NCI-H446 (cell line): Measurements from ENCODE around the gene NR2F2.
A peak's percentile ranks its signal among the peaks of the same experiment; 100 is the strongest.

Experiments
- DNase-seq, 2 experiments: peaks; one replicate each; lab custom pipeline; 2025; lab: John Stamatoyannopoulos, UW

NR2F2 gene

GRCh38 chr15:96353416-96353929, 23.0 kb downstream of the NR2F2 start:
- DNase-seq = no peak

GRCh38 chr15:96353930-96354730, 23.6 kb downstream of the NR2F2 start:
- DNase-seq = no peak

GRCh38 chr15:96354731-96355567, 24.4 kb downstream of the NR2F2 start:
- DNase-seq = no peak

DNA sequence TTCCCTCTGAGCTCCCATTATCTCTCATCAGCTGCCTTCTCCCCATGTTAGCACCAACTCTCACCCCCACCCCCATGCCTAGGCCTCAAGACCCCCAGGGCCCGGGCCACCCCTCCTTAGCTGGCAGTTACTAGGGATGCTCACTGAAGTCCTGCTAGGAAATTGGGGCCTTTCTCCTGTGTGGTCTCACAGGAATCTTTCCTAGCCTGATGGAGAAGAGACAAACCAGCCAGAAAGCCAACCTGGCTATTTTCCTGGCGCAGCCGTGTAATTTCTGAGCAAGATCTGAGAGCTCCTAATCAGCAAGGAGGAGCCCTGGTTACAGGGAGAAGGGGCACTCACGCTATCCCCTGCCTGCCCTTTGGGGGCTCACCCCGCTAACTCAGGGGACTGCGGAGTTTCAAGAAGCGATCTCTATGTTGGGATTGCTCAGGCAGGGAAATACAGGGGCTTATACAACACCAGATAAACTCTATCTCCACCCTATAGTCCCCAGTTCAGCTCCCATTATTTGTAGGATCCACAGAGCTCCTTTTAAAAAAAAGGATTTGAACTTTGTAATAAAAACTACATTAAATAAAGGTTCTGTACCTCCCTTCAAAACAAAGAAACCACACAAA, 25.2 kb downstream of the NR2F2 start:
- no peak for DNase-seq

- DNase-seq = peak; percentile 29 to 84
These were observed 26.3 kb downstream of the NR2F2 start for GRCh38 chr15:96356494-96357455.

GRCh38 chr15:96358001-96358801, 27.7 kb downstream of the NR2F2 start:
- no peak for DNase-seq

DNA sequence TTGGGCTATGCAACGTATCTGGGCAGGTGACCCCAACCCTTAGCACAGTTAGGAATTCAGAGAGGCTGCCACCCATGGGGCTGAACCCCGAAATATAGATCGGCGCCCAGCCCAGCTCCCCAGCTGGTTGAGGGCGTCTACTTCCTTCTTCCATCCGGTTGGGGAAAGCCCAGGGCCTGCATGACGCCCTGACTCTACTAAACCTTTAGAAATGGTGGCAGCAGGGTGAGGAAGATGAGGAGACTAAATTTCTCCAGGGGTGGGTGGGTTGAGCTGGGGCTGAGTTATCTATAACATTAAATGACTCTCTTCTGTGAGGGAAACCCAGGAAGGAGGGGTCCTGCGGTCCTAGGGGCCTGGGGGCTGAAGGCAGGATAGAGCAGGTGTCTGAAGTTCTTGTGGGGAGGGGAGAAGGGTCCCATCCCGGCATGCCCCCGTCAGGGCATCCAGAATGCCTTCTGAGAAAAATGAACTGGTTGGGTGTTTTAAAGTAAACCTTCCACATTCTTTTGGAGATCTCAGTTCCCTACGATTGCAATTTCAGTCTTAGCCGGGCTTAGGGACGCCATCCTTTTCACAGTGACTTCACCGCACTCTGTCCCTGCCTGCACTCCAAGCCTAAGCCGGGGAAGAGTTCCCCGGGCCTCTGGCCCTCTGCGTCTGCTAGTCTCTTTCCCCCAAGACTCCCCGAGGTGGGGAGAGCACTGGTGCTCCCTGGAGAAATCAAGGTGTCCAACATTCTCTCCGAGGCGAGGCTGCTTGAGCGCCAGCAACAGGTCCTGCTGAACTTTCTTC, 28.5 kb downstream of the NR2F2 start:
- DNase-seq = no peak

- no peak for DNase-seq
These were observed 29.4 kb downstream of the NR2F2 start for GRCh38 chr15:96359616-96360521.

DNA sequence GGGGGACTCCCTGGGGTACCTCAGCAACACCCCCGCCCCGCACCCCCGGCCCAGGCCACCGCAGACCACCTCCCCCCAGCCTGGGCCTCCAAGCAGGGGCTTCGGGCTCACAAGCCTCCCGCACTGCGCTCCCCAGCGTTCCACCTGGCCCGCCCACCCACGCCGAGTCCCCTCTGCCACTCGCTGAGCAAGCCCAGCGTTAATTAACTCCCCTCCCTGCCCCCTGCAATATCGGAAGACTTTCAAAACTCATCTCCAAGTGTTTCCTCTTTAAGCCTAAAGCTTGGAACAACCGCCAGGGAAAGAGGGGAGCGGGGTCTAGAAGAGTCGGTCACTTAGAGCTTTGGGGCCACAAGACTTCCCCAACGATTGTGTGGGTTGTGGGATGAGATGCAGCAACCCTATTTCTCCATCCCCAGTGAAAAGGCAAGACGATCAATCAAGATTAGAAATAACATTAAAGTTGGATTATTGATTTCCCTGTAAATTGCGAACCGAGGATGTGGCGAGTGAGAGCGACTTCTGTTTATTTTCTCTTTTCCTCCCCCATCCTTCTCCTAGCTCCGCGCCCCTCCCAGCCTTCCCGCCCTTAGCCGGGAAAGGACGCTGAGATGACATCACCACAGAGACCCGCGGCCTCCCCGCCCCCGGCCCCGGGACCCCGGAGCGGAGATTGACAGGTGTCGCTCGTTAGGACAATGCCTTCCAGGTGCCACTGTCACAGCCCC, 30.2 kb downstream of the NR2F2 start:
- DNase-seq = no peak

- DNase-seq = no peak
These were observed 31.0 kb downstream of the NR2F2 start for GRCh38 chr15:96361309-96362010.

DNA sequence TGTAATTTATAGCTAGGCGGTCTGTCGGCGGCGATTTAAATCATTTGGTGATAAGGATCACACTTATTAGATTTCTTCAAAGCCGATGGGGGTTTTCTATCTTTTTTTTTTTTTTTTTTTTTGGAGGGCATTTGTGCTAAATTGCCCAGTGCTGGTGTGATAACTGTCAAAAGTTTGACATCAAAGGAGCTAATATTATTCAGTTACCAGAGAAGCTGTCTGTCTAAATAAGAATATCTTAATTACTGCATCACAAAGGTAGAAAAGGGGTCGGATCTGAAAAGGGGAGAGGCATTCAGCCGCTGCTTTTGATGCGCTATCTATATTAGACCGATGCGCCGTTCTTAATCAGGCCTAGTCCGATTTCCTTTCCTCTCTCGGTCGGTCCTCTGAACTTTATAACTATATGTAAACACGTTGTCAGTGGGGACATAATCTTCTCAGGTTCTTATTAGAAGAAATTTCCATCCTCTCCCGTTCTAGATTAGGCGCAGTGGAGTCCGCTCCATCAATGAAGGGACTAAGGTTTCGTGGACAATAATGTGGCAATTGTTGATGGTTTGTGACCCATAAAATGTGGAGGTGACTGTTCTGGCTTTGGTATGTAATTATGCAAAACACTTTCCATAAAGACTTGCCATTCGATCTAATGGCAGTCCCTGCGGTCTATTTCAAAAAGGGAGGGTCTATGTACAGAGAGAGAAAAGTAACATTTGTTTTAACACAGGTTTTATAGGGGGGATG, 31.7 kb downstream of the NR2F2 start:
- DNase-seq = no peak

DNA sequence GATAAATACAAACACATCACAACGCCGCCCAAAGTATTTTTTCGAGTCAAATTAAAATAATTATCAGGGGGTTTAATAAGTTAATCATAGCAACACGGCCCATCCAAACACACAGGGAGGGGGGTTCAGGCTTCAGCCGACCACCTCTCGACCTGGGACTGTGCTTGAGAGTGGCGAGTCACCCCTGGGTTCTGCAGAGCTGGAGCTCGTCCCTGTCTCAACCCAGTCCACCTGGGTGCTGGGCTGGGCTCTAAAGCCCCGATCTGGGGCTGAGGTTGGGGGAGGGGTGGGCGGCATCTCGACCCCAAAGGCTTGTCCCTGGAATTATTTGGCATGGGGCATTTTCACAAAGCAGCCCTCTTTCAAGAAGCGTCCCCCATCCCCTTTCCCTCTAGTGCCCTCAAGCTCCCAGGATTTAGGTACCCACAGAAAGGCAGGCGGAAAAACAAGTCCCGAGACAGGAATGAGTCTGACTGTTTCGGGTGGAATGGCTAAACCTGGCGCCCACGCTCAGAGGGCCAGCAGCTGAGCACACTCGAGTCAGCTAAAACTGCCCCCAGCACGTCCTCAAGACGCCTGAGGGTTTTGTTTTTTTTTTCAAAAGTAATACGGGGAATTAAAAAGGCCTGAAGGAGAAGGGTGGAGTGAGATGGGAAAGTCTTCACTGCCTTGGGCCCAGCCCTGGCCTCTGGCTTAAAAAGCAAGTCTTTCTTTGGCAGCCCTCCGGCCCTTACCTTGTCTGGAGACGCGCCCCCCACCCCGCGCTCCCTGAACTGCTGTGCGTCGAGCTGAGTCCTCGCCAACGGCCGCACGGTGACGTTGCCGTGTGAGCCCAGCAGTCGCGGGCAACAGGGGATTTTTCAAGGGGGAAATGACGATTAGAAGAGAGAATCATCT, 32.5 kb downstream of the NR2F2 start:
- no peak for DNase-seq

DNA sequence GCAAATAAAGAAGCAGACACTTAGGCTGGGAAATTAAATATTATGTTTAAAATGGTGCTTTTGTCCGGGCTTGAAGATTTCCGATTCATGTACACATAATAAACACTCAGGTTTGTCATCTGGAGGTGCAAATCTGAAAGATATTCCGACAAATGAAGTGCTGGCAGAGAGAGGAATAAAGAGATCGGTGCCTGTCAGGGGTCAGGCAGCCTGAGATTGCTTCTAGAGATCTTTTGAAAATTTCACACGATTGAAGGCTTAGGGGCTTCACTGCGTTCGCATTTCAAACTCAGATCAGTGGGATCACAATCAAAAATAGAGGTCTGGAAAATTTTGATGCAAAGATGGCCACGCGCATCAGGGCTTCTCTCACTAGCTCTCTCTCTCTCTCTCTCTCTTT, 33.2 kb downstream of the NR2F2 start:
- no peak for DNase-seq

DNA sequence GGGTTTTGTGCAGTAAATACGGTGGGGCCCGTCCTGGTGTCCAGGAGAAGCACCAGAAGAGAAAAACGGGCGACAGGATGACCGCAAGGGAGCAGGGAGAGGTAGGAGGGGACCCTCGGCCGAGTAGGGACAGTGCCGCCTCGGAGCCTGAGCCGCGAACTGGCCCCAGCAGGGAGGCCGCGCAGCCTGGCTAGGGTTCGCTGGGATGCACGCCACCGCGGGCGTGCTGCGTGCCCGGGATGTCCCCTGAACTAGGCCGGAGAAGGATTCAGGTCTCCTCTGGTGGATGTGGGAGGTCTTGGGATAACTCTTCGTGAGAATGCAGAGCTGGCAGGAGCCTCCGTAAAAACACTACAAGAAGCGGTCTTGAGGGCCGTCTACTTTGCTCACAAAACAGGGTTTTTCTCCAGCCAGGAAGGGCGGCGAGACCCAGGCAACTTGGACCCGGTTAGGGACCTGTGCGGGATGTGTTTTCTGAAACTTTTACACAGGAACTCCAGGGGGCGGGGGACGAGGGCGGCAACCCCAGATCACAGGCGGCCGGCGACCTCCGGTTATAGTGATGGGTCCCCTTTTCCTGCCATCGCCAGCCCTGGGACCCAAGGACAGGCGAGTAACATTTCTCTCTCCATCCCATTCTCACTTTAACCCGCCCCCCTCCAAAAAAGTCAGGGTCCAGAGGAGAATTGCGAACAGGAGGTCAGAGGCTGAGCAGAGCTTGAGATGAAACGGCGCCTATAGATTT, 35.5 kb downstream of the NR2F2 start:
- no peak for DNase-seq

- no peak for DNase-seq
These were observed 36.0 kb downstream of the NR2F2 start for GRCh38 chr15:96366526-96366877.
